Uterus (tissue), 2 donors: ENCODE results near the gene RASA3.

Experiments
- CTCF ChIP-seq, 4 experiments: fragments of 200-600 bp in 2 of 4; fragments of 450-650 bp in 2 of 4; sonication (generic) in 2 of 4; IDR thresholded peaks; one replicate each; pipeline ENCODE4 v1.5.1; 2016 to 2019; ENCODE audit warnings: antibody characterized with exemption in 4 of 4, mild to moderate bottlenecking in 2 of 4, moderate library complexity in 1 of 4
- POLR2A ChIP-seq, 2 donors: fragments of 450-650 bp; IDR thresholded peaks; one replicate each; pipeline ENCODE4 v1.6.1; 2016; ENCODE audit warnings: antibody characterized with exemption in 2 of 2, mild to moderate bottlenecking in 1 of 2, moderate library complexity in 1 of 2

DNA sequence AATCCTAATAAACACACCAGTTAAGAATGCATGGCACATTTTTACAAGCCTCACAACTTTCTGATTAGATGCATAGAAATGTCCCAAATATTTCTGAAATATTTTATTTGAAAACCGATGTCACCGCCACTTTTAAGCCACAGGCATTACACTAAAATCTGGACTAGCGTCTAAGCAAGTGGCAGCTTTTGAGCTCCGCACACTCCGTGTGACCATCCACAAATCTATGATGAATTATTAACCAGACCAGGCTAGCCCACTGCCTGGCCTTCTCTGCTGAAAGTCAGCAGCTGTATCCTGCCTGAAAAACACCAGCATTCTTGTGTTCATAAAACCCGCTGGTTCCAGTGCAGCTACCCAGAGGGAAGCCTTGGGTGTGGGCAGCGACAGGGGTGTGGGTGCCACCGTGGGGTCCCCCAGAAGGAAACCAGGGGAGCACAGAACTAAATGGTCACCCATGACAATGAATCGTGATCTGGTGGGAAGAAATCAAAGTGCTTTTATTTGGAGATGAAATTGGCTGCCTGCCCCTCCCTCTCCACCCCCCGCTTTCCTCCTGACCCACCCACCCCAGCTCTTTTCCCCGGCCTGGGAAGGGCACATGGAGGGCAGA lies 13.8 kb downstream of the RASA3 start:
- no peak for TF ChIP-seq CTCF (IDR thresholded peaks at IDR 0.05)
- TF ChIP-seq POLR2A (IDR thresholded peaks at IDR 0.05), result no peak
